Calu3 (cell line): ENCODE measurements around the gene ARID1B. TPM values are rescaled to one million over a fixed set of nuclear protein-coding genes. Genes with fewer than 3 reads are reported as not detected.

Experiments used
- Bru-seq: library from RNA; stranded (reverse); fragments of 400-500 nt; gene quantifications from one replicate; lab custom pipeline; 2021; lab: Mats Ljungman, UMichigan
- BruChase-seq, 2 experiments: library from RNA; stranded (reverse); fragments of 400-500 nt; gene quantifications; one replicate each; lab custom pipeline; 2021; lab: Mats Ljungman, UMichigan
- BruUV-seq: library from RNA; stranded (reverse); fragments of 400-500 nt; replicated peaks from 2 replicates; lab custom pipeline; 2021; lab: Mats Ljungman, UMichigan
- CTCF ChIA-PET: fragments of 300-600 bp; sonication (Branson Sonifier 250); formaldehyde crosslinking; loops from one replicate; lab custom pipeline; 2022; ENCODE audit warnings: antibody characterized with exemption; lab: Charles Lee
- DNase-seq: peaks from one replicate; pipeline ENCODE4 v3.0.0; 2022
- H3K27ac Mint-ChIP-seq: one replicate; pipeline ENCODE4 v1.8.0; 2022; ENCODE audit warnings: mixed read lengths; ENCODE audit not compliant: unreplicated experiment
- H3K27me3 Mint-ChIP-seq: one replicate; pipeline ENCODE4 v1.8.0; 2022; ENCODE audit warnings: mixed read lengths; ENCODE audit not compliant: unreplicated experiment
- H3K36me3 Mint-ChIP-seq: one replicate; pipeline ENCODE4 v1.8.0; 2022; ENCODE audit warnings: mild to moderate bottlenecking, moderate library complexity, mixed read lengths; ENCODE audit not compliant: insufficient read depth, unreplicated experiment
- H3K4me1 Mint-ChIP-seq: one replicate; pipeline ENCODE4 v1.8.0; 2022; ENCODE audit warnings: mild to moderate bottlenecking, low read depth, mixed read lengths; ENCODE audit not compliant: unreplicated experiment
- H3K4me3 Mint-ChIP-seq: one replicate; pipeline ENCODE4 v1.8.0; 2022; ENCODE audit warnings: mild to moderate bottlenecking, low read depth, moderate library complexity, mixed read lengths; ENCODE audit not compliant: unreplicated experiment
- H3K9me3 Mint-ChIP-seq: one replicate; pipeline ENCODE4 v1.8.0; 2022; ENCODE audit warnings: low read depth, mixed read lengths; ENCODE audit not compliant: unreplicated experiment
- CTCF ChIP-seq: fragments of 200-600 bp; IDR thresholded peaks from one replicate; pipeline ENCODE4 v1.8.0; 2022; ENCODE audit warnings: antibody characterized with exemption; ENCODE audit not compliant: unreplicated experiment
- intact Hi-C: fragments of 100-400 bp; cut with micrococcal nuclease; formaldehyde crosslinking; loops from one replicate; pipeline ENCODE4 v1.10.0; 2022; ENCODE audit not compliant: unreplicated experiment
- long read RNA-seq: library from polyadenylated mRNA; stranded (forward); transcript quantifications from one replicate; pipeline ENCODE4 v2.0.0, GENCODE V29; 2022
- total RNA-seq: library from RNA; stranded (reverse); gene quantifications from 2 replicates; pipeline ENCODE4 v1.2.3, GENCODE V29; 2022

Gene ARID1B
- total RNA-seq (50.5 and 53.5 TPM in 2 replicates), Bru-seq, nascent RNA (percentile 82 among the genes with signal in this experiment), BruChase-seq, experiment 1, labeled RNA remaining after a 6-hour chase (percentile 68 among the genes with signal in this experiment), BruChase-seq, experiment 2, labeled RNA remaining after a 2-hour chase (percentile 69 among the genes with signal in this experiment)
- long read RNA-seq, full-length matches to known transcripts: 11 of 28 reads
- long read RNA-seq, partial matches to known transcripts: 8 of 28 reads
- long read RNA-seq, other reads (novel, unspliced or antisense): 9 of 28 reads

- intact Hi-C loops: loop anchor here (2.0 to 5.0 kb wide), 3 partner anchors 56 to 1450 kb away; no protein-coding TSS in a partner anchor
- no TSS peak for BruUV-seq
- H3K9me3 Mint-ChIP-seq: no peaks in the 10 kb centered on the region
- no peak for TF ChIP-seq CTCF
- no peaks in the 10 kb centered on the region for H3K4me1 Mint-ChIP-seq
- H3K4me3 Mint-ChIP-seq: peak within 1 kb of the TSS; percentile 89
- H3K27ac Mint-ChIP-seq: peak within 1 kb of the TSS; percentile 88
- peaks cover 52% of the 10 kb centered on the region for H3K36me3 Mint-ChIP-seq
- CTCF ChIA-PET: interaction anchor here (0.6 kb wide), 1 partner anchor 9 kb away, joined by 3 read pairs; no protein-coding TSS in a partner anchor
- DNase-seq: peak; percentile 65
- H3K27me3 Mint-ChIP-seq: no peaks in the 10 kb centered on the region
Measured at GRCh38 chr6:156776840-156777576, at the start of gene ARID1B. ARID1B (plus strand) TSS chr6:156777378; CDS start chr6:156777681, 303 bp downstream.

- H3K9me3 Mint-ChIP-seq: no peaks in the 10 kb centered on the region
- no peak overlapping the region for H3K4me3 Mint-ChIP-seq
- CTCF ChIA-PET: interaction anchor here (1.0 kb wide), 1 partner anchor 7 kb away, joined by 3 read pairs; no protein-coding TSS in a partner anchor
- no TSS peak for BruUV-seq
- H3K27me3 Mint-ChIP-seq: no peaks in the 10 kb centered on the region
- DNase-seq: no peak
- intact Hi-C loops: no loop called here
- TF ChIP-seq CTCF: no peak
- no peaks in the 10 kb centered on the region for H3K36me3 Mint-ChIP-seq
- H3K27ac Mint-ChIP-seq: no peak overlapping the region
- no peaks in the 10 kb centered on the region for H3K4me1 Mint-ChIP-seq
Measured at GRCh38 chr6:156727715-156728385, 49.3 kb upstream of the ARID1B start.

- no peaks in the 10 kb centered on the region for H3K36me3 Mint-ChIP-seq
- intact Hi-C loops: no loop called here
- CTCF ChIA-PET: interaction anchor here (1.0 kb wide), 1 partner anchor 9 kb away, joined by 3 read pairs; no protein-coding TSS in a partner anchor
- no peak overlapping the region for H3K4me3 Mint-ChIP-seq
- no peak overlapping the region for H3K27ac Mint-ChIP-seq
- no peaks in the 10 kb centered on the region for H3K27me3 Mint-ChIP-seq
- no peak for TF ChIP-seq CTCF
- BruUV-seq: no TSS peak
- DNase-seq: no peak
- no peaks in the 10 kb centered on the region for H3K9me3 Mint-ChIP-seq
- H3K4me1 Mint-ChIP-seq: no peaks in the 10 kb centered on the region
Measured at GRCh38 chr6:156729248-156729647, 47.9 kb upstream of the ARID1B start.

- DNase-seq: peak; percentile 4
Measured at GRCh38 chr6:156731396-156731795, 45.8 kb upstream of the ARID1B start.

More at GRCh38 chr6:156731396-156731795, 45.8 kb upstream of the ARID1B start:
- H3K27me3 Mint-ChIP-seq: no peaks in the 10 kb centered on the region
- CTCF ChIA-PET: interaction anchor here (0.5 kb wide), 1 partner anchor 482 kb away, joined by 5 read pairs; no protein-coding TSS in a partner anchor
- no peaks in the 10 kb centered on the region for H3K36me3 Mint-ChIP-seq
- H3K4me3 Mint-ChIP-seq: no peak overlapping the region
- H3K27ac Mint-ChIP-seq: no peak overlapping the region
- H3K9me3 Mint-ChIP-seq: no peaks in the 10 kb centered on the region
- intact Hi-C loops: no loop called here
- no TSS peak for BruUV-seq
- TF ChIP-seq CTCF: no peak
- no peaks in the 10 kb centered on the region for H3K4me1 Mint-ChIP-seq
